Suprapubic skin (tissue), 4 donors: ENCODE data around the gene GNAS-AS1. TPM values are rescaled to one million over a fixed set of nuclear protein-coding genes. Genes with fewer than 3 reads are reported as not detected.

Experiments
- DNase-seq, 2 donors: peaks; one replicate each; pipeline ENCODE4 v3.0.0-alpha.2; 2019; ENCODE audit warnings: low spot score in 2 of 2
- H3K27ac ChIP-seq: fragments of 200-600 bp; sonication (generic); one replicate; pipeline ENCODE4 v1.5.1; 2019
- H3K27me3 ChIP-seq: fragments of 200-600 bp; sonication (generic); one replicate; pipeline ENCODE4 v1.5.1; 2019
- H3K36me3 ChIP-seq: fragments of 200-600 bp; sonication (generic); one replicate; pipeline ENCODE4 v1.5.1; 2019
- H3K4me1 ChIP-seq: fragments of 200-600 bp; sonication (generic); one replicate; pipeline ENCODE4 v1.5.1; 2019
- H3K4me3 ChIP-seq: fragments of 200-600 bp; sonication (generic); one replicate; pipeline ENCODE4 v1.5.1; 2019; ENCODE audit warnings: mild to moderate bottlenecking
- H3K9me3 ChIP-seq: fragments of 200-600 bp; sonication (generic); one replicate; pipeline ENCODE4 v1.5.1; 2019
- EP300 ChIP-seq: sonication (generic); formaldehyde crosslinking; IDR thresholded peaks from one replicate; pipeline ENCODE4 v1.6.1; 2017; ENCODE audit warnings: antibody characterized with exemption
- POLR2A ChIP-seq, 2 donors: fragments of 450-650 bp; IDR thresholded peaks; one replicate each; pipeline ENCODE4 v1.6.1; 2017; ENCODE audit warnings: antibody characterized with exemption in 2 of 2, mild to moderate bottlenecking in 2 of 2, moderate library complexity in 2 of 2
- POLR2AphosphoS5 ChIP-seq, 3 donors: sonication (generic); formaldehyde crosslinking; IDR thresholded peaks; one replicate each; pipeline ENCODE4 v1.6.1; 2017; ENCODE audit warnings: antibody characterized with exemption in 3 of 3
- WGBS: methylation state at CpG from one replicate; pipeline ENCODE4 v1.1.5; 2018; 5-methylcytosine and 5-hydroxymethylcytosine counted together
- total RNA-seq, 4 donors: library from RNA; depleted of rRNA; stranded (reverse); fragments of >200 nt; gene quantifications; one replicate each; pipeline ENCODE4 v1.1.0, GENCODE V29; 2016
- TF ChIP-seq, protein P1 (sequence below), 2 donors: fragments of 200-600 bp in 1 of 2; fragments of 450-650 bp in 1 of 2; sonication (generic) in 1 of 2; IDR thresholded peaks; one replicate each; pipeline ENCODE4 v1.5.1; 2016 to 2019; ENCODE audit warnings: antibody characterized with exemption in 2 of 2, mild to moderate bottlenecking in 1 of 2, moderate library complexity in 1 of 2

Gene GNAS-AS1
- total RNA-seq, 4 donors from 2014 or later: not detected

DNA sequence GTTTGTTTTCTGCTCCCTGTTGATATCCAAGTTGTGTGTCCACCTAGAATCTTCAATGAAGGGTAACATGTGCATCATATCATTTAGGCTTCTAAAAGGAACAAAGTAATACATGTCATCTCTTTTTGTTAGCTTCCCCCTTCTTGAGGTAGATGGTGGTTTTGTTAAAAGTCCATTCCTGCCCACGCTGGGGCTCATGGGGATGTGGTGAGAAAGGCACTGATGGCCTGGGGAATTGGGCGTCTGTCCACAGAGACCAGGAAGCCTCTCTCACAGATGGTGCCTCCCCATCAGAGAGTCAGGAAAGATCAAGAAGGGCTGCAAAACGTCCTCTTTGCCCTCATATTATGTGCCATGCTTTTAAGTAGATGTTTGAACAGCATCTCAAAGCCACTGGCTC, 34.3 kb upstream of the GNAS-AS1 start:
- Histone ChIP-seq H3K4me3 (no peak overlapping the region), H3K27me3 (no peaks in the 10 kb centered on the region), H3K9me3 (no peaks in the 10 kb centered on the region), H3K27ac (no peak overlapping the region), H3K4me1 (peaks cover 7% of the 10 kb centered on the region), H3K36me3 (no peaks in the 10 kb centered on the region)
- DNase-seq: no peak
- TF ChIP-seq POLR2A (IDR thresholded peaks at IDR 0.05): no peak
- no peak for TF ChIP-seq EP300
- no peak for TF ChIP-seq POLR2AphosphoS5 (IDR thresholded peaks at IDR 0.05)
- TF ChIP-seq, protein P1, sequence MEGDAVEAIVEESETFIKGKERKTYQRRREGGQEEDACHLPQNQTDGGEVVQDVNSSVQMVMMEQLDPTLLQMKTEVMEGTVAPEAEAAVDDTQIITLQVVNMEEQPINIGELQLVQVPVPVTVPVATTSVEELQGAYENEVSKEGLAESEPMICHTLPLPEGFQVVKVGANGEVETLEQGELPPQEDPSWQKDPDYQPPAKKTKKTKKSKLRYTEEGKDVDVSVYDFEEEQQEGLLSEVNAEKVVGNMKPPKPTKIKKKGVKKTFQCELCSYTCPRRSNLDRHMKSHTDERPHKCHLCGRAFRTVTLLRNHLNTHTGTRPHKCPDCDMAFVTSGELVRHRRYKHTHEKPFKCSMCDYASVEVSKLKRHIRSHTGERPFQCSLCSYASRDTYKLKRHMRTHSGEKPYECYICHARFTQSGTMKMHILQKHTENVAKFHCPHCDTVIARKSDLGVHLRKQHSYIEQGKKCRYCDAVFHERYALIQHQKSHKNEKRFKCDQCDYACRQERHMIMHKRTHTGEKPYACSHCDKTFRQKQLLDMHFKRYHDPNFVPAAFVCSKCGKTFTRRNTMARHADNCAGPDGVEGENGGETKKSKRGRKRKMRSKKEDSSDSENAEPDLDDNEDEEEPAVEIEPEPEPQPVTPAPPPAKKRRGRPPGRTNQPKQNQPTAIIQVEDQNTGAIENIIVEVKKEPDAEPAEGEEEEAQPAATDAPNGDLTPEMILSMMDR (IDR thresholded peaks at IDR 0.05): no peak
- WGBS: 83% methylated on average over 3 of the region's 3 CpGs

DNA sequence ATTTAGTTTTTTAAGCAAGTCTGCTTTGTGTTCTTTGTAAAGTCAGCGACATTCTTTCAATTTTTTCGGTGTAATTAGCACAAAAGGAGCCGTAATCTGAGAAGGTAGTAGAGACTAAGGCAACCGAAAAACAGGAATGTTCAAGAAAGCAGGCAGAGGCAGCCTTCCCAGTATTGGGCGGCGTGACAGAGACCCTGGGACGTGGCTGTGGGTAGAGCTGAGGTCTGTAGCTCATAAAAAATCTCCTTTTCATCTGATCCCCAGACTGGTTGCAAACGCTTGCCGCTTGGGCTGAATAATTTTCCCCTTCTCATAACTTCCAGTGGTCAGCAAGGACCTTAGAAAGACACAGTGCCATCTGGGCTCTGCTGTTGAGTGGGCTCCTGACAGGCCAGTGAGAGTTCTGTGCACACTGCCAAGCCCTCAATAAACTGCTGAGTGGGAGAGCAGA, 32.6 kb upstream of the GNAS-AS1 start:
- H3K4me1 ChIP-seq: peaks cover 7% of the 10 kb centered on the region
- H3K9me3 ChIP-seq: no peaks in the 10 kb centered on the region
- 83% methylated on average over 9 of the region's 9 CpGs for WGBS
- TF ChIP-seq POLR2A (IDR thresholded peaks at IDR 0.05): no peak
- TF ChIP-seq POLR2AphosphoS5 (IDR thresholded peaks at IDR 0.05): no peak
- TF ChIP-seq EP300: no peak
- TF ChIP-seq, protein P1 (IDR thresholded peaks at IDR 0.05): no peak
- DNase-seq: no peak
- H3K4me3 ChIP-seq: no peak overlapping the region
- no peaks in the 10 kb centered on the region for H3K27me3 ChIP-seq
- H3K36me3 ChIP-seq: no peaks in the 10 kb centered on the region
- no peak overlapping the region for H3K27ac ChIP-seq

DNA sequence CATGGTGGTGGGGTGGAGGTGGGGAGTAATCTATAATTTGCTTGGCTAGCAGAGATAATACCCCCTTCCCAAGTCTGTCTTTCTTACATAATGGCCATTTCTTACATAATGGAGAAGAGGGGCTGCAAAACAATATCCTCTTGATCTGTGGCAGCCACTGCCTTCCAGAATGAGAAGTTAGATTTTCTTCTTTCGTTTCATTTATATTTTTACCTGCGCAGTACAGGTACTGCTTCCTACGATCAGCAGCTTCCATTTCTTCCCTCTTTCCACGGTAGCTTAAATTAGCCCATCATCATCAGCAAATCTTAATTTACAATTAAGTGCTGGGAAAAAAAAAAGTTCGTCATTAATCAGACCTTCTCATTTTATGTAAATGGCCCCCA, 32.0 kb upstream of the GNAS-AS1 start:
- no peaks in the 10 kb centered on the region for H3K27me3 ChIP-seq
- TF ChIP-seq POLR2A (IDR thresholded peaks at IDR 0.05) (no peak), EP300 (no peak), POLR2AphosphoS5 (IDR thresholded peaks at IDR 0.05) (no peak)
- TF ChIP-seq, protein P1 (IDR thresholded peaks at IDR 0.05): no peak
- H3K4me1 ChIP-seq: peaks cover 1% of the 10 kb centered on the region
- no peak overlapping the region for H3K27ac ChIP-seq
- no peak overlapping the region for H3K4me3 ChIP-seq
- WGBS: 75% methylated on average over 5 of the region's 5 CpGs
- H3K36me3 ChIP-seq: no peaks in the 10 kb centered on the region
- H3K9me3 ChIP-seq: no peaks in the 10 kb centered on the region
- DNase-seq: no peak

- Histone ChIP-seq H3K27ac (no peak overlapping the region), H3K9me3 (no peaks in the 10 kb centered on the region), H3K36me3 (no peaks in the 10 kb centered on the region), H3K27me3 (no peaks in the 10 kb centered on the region), H3K4me1 (no peaks in the 10 kb centered on the region), H3K4me3 (no peak overlapping the region)
- TF ChIP-seq, protein P1 (IDR thresholded peaks at IDR 0.05): no peak
- TF ChIP-seq POLR2A (IDR thresholded peaks at IDR 0.05) (no peak), EP300 (no peak), POLR2AphosphoS5 (IDR thresholded peaks at IDR 0.05) (no peak)
- DNase-seq: no peak
- WGBS: 93% methylated on average over 9 of the region's 9 CpGs
These were observed 30.5 kb upstream of the GNAS-AS1 start for GRCh38 chr20:58880994-58881752.

DNA sequence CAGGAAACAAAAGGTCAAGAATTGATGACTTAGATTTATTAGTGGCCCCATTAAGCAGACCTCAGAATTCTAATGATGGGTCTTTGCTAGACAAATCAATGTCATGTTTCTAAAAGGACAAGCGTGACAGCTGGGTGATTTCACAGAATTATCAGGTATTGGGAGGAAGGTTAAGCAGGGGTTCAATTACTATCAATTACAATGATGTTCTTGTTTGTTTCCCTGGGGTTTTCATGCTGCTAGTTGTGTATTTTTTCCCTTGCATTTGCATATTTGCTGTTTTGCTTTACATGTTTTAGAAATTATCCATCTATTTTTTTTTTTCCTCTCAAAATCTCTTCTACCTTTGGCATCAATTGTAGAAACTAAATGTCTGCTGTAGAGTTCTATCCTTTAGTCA, 29.7 kb upstream of the GNAS-AS1 start:
- Histone ChIP-seq H3K36me3 (no peaks in the 10 kb centered on the region), H3K9me3 (no peaks in the 10 kb centered on the region), H3K27ac (no peak overlapping the region), H3K27me3 (no peaks in the 10 kb centered on the region), H3K4me3 (no peak overlapping the region), H3K4me1 (no peaks in the 10 kb centered on the region)
- 100% methylated on average over 1 of the region's 1 CpG for WGBS
- no peak for DNase-seq
- TF ChIP-seq EP300 (no peak), POLR2A (IDR thresholded peaks at IDR 0.05) (no peak)
- TF ChIP-seq, protein P1 (IDR thresholded peaks at IDR 0.05): no peak
